ENCODE results near the gene TUBB. TPM values are rescaled to one million over a fixed set of nuclear protein-coding genes. Genes with fewer than 3 reads are reported as not detected.

The TUBB gene
- total and polyA plus RNA-seq, 2 of the 8 experiments (the other 6 are each of a cell fraction or from before 2014, with no cell fraction given): 1,880 to 3,022 TPM

DNA sequence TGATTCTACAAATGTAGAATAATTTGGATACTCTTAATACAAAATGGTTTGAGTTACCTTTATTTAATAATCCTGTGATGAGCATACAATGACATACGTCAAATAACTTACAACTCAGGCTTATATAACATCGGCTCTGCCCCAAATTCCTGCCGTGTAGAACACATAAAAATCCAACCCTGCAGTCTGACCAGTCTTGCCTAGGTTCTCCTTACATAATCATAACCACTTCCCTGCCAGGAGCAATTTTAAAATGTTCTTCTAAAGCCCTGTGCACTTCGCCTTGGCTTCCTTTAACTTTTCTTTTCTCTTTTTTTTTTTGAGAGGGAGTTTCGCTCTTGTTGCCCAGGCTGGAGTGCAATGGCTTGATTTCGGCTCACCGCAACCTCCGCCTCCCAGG, 40.4 kb downstream of the TUBB start (continued):
- TF ChIP-seq, protein P1, sequence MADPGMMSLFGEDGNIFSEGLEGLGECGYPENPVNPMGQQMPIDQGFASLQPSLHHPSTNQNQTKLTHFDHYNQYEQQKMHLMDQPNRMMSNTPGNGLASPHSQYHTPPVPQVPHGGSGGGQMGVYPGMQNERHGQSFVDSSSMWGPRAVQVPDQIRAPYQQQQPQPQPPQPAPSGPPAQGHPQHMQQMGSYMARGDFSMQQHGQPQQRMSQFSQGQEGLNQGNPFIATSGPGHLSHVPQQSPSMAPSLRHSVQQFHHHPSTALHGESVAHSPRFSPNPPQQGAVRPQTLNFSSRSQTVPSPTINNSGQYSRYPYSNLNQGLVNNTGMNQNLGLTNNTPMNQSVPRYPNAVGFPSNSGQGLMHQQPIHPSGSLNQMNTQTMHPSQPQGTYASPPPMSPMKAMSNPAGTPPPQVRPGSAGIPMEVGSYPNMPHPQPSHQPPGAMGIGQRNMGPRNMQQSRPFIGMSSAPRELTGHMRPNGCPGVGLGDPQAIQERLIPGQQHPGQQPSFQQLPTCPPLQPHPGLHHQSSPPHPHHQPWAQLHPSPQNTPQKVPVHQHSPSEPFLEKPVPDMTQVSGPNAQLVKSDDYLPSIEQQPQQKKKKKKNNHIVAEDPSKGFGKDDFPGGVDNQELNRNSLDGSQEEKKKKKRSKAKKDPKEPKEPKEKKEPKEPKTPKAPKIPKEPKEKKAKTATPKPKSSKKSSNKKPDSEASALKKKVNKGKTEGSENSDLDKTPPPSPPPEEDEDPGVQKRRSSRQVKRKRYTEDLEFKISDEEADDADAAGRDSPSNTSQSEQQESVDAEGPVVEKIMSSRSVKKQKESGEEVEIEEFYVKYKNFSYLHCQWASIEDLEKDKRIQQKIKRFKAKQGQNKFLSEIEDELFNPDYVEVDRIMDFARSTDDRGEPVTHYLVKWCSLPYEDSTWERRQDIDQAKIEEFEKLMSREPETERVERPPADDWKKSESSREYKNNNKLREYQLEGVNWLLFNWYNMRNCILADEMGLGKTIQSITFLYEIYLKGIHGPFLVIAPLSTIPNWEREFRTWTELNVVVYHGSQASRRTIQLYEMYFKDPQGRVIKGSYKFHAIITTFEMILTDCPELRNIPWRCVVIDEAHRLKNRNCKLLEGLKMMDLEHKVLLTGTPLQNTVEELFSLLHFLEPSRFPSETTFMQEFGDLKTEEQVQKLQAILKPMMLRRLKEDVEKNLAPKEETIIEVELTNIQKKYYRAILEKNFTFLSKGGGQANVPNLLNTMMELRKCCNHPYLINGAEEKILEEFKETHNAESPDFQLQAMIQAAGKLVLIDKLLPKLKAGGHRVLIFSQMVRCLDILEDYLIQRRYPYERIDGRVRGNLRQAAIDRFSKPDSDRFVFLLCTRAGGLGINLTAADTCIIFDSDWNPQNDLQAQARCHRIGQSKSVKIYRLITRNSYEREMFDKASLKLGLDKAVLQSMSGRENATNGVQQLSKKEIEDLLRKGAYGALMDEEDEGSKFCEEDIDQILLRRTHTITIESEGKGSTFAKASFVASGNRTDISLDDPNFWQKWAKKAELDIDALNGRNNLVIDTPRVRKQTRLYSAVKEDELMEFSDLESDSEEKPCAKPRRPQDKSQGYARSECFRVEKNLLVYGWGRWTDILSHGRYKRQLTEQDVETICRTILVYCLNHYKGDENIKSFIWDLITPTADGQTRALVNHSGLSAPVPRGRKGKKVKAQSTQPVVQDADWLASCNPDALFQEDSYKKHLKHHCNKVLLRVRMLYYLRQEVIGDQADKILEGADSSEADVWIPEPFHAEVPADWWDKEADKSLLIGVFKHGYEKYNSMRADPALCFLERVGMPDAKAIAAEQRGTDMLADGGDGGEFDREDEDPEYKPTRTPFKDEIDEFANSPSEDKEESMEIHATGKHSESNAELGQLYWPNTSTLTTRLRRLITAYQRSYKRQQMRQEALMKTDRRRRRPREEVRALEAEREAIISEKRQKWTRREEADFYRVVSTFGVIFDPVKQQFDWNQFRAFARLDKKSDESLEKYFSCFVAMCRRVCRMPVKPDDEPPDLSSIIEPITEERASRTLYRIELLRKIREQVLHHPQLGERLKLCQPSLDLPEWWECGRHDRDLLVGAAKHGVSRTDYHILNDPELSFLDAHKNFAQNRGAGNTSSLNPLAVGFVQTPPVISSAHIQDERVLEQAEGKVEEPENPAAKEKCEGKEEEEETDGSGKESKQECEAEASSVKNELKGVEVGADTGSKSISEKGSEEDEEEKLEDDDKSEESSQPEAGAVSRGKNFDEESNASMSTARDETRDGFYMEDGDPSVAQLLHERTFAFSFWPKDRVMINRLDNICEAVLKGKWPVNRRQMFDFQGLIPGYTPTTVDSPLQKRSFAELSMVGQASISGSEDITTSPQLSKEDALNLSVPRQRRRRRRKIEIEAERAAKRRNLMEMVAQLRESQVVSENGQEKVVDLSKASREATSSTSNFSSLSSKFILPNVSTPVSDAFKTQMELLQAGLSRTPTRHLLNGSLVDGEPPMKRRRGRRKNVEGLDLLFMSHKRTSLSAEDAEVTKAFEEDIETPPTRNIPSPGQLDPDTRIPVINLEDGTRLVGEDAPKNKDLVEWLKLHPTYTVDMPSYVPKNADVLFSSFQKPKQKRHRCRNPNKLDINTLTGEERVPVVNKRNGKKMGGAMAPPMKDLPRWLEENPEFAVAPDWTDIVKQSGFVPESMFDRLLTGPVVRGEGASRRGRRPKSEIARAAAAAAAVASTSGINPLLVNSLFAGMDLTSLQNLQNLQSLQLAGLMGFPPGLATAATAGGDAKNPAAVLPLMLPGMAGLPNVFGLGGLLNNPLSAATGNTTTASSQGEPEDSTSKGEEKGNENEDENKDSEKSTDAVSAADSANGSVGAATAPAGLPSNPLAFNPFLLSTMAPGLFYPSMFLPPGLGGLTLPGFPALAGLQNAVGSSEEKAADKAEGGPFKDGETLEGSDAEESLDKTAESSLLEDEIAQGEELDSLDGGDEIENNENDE (IDR thresholded peaks at IDR 0.05; ENCODE audit: insufficient replicate concordance, low read length): no peak
- TF ChIP-seq HDAC6 (IDR thresholded peaks at IDR 0.05; ENCODE audit: low read depth, low read length): no peak
- TF ChIP-seq YY1 (IDR thresholded peaks at IDR 0.05; ENCODE audit: low read depth, low read length): no peak
